GM19463 (cell line): ENCODE results near the gene AGXT.

Experiments used
- ATAC-seq: cut with Tn5 transposase; IDR thresholded peaks from one replicate; pipeline ENCODE4 v1.9.1; 2021; ENCODE audit warnings: mild to moderate bottlenecking, moderate library complexity; ENCODE audit not compliant: unreplicated experiment

Gene AGXT

DNA sequence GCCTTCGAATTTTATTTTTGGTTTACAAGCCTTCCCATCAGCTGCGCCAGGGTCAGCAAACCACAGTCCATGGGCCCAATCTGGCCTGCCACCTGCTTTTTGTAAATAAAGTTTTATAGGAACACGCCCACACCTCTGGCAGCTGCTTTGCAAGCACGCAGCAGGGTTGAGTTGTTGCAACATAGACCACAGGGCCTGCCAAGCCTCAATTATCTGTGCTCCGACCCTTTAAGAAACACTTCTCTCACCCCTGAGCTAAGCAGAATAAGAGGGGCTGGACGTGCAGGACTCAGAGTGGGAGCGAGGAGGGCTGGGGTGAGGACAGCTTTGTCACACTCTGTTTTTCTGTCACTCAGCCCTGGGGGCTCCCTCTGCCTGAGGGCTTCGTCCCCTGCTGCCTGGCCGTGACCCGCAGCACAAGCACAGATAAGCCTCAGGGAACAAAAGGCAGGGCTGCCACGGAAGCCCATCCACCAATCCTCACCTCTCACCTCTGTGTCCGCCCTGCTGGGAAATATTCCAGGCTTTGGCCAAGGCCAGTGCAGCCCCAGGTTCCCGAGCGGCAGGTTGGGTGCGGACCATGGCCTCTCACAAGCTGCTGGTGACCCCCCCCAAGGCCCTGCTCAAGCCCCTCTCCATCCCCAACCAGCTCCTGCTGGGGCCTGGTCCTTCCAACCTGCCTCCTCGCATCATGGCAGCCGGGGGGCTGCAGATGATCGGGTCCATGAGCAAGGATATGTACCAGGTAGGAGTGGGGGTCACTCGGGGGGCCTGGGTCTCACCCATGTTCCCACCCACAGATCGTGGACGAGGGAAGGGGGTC is at the start of gene AGXT:
AGXT (plus strand) TSS at position 539 of the 823 bp plus-strand sequence; CDS start at position 581, 42 bp downstream.
- no peak for ATAC-seq

DNA sequence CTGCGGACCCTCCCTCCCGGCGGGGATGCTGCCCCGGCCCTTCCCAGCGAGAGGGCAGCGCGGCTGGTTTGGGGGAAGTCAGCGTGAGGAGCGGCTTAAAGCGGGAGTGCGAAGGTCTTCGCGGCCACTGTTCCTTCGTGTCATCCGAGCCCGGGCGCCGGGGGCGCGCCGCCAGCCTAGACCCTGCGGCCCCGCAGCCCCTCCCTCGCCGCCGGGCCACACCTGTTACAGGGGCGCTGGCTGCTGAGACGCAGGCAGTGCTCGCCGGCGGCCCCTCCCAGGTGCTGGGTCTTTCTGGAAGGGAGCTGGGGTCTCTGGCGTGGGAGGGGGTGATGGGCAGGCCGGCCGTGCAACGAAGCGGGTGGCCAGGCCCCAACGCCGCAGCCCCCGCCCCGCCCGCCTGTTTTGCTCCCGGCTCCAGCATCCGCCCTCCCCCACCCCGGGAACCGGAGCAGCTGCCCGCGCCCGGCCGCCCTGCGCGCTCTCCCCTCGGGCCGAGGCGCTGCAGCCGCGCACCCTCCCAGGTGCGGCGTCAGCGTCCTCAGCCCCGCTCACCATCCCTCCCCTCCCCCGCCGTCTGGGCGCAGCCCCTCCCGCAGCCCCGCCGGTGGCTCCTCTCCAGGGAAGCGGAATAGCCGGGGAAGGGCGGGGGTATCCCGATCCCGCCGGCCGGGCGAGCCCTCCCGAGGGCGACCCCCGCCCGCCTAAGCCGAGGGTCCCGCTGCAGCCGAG is 49.3 kb upstream of the AGXT start:
- ATAC-seq = no peak

DNA sequence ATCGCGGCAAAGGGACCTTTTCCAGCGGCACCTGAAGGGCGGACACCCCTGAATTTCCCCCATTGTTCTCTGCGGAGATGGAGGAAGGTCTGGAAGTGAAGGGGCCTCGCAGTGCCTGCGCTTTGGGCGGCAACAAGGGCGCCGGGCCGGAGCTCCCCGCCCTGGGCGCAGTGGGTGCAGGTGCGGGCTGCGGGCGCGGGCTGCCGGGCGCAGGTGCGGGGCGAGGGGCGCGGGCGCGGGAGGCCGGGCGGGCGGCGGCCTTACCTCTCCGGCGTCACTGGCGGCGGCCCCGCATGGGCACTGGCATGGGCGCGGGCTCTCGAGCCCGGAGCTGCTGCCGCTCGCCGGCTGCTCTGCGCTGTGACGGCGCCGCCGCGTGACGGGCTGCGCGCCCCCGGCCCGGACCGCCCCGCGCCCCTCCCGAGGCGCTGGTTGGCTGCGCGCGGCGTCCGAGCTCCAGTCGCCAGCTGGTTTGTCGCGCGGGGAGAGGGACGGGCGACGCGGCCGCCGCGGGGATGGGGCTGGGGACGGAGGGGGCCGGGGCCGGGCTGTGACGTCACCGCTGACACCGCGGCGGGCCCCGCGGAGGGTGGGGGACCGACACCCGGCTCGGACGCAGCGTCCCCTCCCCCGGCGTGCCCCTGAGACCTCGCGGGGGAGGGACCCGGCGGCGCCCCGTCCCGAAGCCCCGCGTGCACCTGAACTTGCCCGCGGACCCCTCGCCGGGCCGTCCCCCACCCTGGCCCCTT is 48.6 kb upstream of the AGXT start, which contains the start of gene KIF1A:
KIF1A (minus strand) TSS at position 362 of the 749 bp plus-strand sequence. CDS start 22,467 bp downstream, outside the sequence.
- ATAC-seq = no peak

DNA sequence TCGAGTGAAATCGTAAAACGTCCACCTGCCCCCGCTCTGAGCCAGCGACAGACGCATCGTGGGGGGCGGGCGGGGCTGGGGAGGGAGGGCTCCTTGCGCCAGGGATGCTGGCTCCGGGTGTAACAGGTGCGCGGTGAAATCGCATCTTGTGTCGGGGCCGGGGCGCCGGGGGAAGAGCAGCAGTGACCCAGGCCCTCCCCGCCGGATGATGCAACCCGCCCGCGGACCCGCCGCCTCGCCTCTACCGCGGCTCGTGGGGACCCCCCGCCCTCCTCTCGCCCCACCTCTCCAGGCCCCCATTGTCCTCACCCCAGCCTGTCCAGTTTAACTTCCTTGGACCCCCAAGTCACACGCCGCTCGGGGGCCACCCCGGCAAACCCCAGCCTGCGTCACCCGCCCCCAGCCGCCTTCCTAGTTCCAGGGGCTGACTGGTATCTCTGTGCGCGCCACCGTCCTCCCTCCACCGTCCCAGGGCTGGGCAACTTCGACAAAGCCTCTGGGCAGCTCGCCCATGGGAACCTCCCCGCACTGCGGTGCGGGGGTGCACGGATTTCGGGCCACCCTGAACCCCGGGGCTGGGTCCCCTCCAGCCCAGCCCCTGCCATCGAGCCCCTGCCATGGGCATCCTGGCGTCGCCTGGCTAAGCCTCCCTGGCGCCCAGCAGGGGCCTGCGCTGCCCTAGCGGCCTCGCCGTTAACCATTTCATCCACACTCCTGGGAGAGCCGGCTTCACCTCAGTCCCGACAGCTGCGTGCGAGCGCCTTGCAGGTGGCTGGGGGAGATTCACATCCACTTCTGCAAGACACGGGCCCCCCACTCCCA is 47.8 kb upstream of the AGXT start:
- no peak for ATAC-seq

DNA sequence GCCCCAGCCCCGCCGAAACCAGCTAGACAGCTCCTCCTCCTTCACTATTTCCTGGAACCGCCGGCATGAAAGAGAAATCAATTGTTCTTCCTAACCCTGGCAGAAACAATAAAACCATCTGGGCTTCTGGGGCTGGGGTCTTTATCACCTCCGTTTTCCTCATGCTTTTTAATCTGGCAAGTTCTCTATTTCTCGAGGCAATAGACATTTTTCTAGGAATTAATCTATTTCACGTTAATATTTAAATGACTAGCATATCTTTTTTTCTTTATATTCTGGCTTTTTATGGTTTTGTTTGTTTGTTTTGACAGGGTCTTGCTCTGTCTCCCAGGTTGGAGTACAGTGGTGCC is 47.2 kb upstream of the AGXT start:
- no peak for ATAC-seq

DNA sequence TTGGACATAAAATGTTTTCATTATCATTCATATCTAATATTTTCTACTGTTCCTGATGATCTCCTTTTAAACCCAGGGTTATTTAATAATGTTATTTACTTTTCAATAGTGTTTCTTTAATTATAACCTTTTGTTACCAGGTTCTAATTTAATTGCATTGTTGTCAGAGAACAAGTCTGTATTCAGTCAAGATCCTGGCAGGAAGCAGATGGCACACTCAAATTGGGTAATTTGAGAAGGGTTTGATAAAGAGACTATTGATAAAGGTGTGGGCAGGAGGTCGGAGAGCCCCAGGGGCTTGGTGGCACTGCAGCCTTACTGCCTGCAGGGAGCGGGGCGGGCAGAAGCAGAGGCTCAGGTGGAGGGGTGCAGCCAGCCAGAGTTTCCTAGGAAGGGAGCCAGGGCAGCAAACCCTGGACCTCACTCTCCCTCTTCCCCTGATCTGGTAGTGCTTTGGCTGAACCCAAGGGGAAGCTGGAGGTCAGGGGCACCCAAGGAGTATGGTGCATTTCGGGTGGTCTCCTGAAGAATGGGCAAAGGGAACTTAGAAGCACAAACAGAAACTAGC is 46.3 kb upstream of the AGXT start:
- no peak for ATAC-seq

DNA sequence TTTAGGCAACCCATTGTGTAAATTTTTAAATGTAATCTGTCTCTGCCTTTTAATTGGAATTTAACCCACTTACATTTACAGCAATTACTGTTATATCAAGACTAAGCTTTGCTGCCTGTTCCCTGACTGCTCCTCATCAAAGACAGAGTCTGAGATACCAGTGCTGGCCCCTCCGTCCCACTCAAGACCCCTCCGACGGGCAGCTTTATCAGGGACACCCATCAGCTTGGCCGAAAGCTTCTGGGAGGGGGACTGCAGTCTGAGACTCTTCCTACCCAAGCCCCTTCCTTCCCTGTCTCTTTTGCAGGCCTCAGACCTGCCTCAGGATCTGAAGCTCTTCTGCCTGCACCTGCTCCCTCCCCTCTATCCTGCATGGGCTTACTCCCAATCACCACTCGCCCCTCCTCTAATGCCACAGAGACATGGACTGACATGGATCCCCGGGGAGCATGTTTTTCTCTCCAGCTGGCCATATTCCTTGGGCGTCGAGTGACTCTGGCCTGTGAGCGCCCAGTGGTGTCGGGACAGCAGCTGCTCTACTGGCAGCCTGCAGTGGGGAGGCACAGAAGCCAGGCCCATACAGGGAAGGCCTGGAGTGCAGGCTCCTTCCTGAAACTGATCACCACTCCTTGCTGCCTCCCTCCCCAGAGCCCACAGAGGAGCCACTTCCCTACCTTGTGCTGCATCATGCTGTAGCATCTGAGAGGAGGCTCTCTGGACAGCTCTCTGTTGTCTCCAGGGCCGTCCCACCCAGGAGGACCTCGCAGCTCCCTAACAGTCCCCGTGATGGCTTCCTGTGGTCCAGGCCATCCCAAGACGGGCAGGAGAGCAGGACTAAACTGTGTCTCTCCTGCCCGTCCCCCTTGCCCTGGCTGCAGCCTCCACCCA is 44.9 kb upstream of the AGXT start:
- no peak for ATAC-seq

DNA sequence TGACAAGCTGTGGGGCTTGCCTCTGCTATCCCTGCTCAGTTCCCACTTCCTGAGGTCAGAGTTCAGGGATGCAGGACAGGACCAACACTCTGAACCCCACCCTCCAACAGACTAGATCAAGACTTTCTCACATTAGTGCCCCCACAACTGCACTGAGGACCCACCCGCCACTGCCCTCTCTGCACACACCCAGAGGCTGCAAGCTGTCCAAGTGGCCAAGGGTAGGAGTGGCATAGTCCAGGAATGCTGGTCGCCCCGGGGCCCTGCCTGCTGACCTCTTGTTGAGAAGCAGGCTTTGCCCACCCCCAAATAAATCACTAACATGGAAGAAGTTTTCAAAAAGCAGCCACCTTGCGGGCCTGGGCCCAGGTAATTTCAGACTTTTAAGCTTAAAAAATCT is 43.1 kb upstream of the AGXT start:
- ATAC-seq = no peak

DNA sequence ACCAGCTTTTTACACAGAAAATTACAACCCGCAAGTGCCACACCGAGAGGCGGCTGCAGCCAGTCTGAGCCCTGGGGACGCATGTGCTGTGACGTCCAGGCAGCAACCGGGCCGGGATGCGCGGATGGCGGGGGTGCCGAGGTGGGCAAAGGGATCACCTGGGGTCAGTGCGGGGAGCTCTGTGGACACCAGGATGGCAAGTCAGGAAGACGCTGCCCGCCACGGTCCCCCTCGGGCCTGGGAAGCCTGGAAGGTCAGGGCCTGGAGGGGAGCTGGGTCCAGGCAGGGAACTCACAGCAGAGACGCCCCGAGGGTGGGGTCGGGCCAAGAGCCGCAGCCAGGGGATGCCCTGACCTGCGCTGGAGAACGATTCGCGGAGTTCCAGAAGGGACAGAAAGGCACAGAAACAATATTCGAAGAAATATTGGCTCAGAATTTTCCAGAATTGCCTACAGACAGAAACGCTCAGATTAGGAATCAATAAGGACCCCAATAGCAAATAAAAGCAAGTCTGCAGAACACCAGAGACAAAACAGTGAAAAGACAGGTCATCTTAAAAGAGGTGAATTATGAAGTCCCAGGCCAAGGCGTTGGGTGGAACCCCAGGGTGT is 36.9 kb upstream of the AGXT start:
- ATAC-seq = no peak

DNA sequence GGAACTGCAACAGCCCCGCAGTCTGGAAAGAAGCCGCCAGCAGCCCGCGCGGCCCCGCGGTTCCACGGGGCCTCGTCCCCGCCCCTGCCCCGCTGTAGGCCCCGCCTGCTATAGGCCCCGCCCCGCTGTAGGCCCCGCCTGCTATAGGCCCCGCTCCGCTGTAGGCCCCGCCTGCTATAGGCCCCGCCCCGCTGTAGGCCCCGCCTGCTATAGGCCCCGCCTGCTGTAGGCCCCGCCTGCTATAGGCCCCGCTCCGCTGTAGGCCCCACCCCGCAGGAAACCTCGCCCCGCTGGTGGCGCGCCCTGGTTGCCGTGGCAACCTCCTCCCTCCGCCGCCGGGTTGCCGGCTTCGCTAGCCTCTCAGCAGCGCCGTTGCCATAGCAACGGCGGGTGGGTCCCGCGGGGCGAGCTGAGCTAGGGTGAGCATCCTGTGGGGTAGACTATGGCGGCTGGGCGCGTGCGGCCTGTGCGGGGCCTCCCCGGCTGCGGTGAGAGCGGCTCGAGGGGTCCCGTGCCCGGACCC is 36.4 kb upstream of the AGXT start:
- ATAC-seq = peak; percentile 82

DNA sequence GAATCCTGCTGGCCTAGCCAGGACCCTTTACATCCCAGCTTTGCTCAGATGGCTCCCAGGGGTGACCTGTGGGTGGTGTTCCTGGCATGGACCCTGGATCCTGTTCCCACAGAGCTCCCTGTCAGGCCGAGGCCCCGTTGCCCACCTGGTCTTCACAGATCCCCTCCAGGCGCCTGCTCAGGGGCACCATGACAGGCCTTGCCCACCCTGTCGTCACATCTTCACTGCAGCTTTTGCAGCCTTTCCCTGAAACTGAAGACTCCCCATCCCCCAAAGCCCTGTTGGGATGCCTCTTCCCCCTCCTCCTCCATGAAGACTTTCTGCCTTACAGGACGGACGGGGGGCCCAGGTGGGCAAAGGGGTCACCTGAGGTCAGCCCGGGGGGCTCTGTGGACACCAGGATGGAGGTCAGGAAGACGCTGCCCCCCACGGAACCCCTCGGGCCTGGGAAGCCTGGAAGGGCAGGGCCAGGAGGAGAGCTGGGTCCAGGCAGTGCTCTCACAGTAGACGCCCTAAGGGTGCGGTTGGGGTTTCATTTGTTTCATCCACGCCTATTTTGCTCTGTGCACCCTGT is 35.6 kb upstream of the AGXT start:
- no peak for ATAC-seq

DNA sequence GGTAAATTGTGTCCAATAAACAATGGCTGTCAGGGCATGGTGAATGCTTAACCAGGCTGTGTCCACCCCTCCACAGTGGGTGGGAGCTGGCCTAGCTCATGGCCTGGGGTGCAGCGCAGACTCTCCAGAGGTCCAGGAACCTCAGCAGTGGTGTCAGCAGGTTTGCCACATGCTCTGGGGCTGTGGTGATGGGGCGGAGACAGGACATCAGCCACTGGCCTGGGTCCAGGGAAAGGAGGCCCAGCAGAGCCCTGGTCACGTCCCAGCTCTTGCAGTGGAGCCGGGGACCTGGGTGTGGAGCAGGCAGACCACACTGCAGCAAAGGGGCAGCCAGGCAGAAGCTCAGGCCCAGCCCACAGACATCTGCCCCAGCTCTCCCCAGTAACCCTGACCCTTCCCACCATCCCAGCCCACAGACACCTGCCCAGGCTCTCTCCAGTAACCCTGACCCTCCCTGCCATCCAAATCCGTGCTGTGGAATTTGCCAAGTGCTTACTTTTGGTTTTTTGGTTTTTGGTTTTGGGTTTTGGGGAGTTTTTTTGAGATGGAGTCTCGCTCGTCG is 34.8 kb upstream of the AGXT start:
- ATAC-seq = no peak

DNA sequence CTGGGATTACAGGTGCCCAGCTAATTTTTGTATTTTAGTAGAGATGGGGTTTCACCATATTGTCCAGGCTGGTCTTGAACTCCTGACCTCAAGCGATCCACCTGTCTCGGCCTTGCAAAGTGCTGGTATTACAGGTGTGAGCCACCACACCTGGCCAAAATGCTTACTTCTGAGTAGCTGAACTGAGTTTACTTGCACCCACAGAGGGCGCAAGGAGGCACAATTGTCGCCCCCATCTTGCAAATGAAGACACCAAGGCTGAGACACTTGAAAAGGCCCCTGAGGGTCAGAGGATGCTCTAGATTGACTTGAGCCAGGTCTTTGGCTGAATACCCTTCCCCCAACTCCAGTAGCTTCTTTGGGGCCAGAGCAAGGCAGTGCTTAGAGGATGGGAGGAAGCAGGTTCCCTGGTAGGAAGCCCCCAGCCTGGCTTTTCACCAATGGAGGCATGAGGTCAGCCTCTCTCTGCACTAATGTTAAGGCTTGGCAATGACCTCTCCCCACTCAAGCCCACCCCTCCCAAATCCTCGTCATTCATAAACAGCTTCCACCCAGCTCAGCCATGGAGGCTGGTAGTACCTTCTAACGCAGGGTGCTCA is 34.1 kb upstream of the AGXT start:
- ATAC-seq = no peak

DNA sequence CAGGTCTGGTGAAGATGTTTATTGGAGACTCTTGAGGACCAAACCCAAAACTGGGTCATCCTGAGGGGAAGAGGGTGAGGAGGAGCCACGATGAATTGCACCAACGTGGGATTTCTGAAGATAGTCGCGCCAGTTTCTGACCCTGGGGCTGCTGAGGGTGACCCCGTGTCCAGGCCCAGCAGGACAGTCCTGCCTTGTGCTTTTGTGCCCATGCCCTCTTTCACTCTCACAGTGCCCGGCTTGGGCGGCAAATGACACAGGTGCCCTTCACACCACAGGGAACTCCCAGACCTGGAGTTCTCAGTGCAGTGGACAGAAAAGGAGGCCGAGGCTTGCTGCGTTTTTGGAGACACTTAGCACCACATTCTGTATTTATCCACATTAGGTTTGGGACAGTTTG is 33.1 kb upstream of the AGXT start:
- ATAC-seq = no peak

DNA sequence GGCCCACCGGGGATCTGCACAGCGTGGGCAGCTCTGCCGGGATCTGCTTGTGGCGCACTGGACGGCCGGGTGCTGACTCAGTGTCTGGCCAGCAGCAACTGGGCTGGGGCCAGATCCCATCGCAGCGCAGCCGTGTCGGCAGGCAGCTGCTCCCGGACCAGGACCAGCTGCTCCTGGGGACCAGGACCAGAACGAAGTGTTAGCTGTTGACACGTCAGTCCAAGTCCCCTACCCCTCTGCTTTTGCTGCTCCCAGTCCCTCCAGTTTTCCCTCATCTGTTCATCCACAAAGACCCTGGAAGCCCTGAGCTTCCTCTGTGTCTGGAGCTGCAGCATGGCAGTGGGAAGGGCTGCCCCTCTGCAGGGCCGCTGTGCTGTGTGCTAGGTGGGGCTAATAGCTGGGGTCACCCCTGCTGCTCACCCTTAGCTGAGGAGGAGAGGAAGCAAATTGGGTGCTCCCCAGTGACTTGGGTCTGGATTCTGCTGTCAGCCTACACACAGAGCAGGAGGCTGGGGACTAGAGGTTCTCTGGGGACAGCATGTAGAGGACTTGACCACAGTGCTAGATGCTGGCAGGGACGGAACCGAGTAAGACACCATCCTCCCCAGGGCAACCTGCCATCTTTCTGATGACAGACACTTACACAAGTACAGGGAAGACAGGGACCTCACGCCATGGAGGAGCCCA is 31.7 kb upstream of the AGXT start:
- ATAC-seq = no peak

DNA sequence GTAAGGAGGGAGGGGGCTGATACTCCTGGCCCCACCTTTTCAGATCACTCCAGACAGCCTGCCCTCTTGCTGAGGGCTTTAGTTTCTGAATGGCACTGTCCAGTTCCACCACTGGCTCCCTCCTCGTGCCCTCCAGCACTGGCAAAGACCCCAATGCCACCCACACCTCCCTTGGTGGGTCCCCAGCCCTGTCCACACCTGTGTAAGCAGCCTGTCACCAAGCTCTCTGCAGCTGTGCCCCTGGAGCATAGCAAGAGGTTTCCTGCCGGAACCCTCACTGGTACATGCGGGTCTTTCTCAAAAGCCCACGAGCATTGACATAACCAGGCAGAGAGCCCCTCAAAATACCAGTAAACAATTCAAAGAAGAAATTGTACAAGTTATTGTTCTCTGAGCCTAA is 31.0 kb upstream of the AGXT start:
- no peak for ATAC-seq
